DOHH2 (cell line): ENCODE data around the gene MYO5A.

ENCODE experiments used
- EZH2phosphoT487 ChIP-seq: fragments of 200-600 bp; sonication (generic); IDR thresholded peaks from 2 replicates; pipeline ENCODE4 v1.6.1; 2017; ENCODE audit warnings: borderline replicate concordance, mild to moderate bottlenecking, antibody characterized with exemption, low read length, moderate library complexity, mixed read lengths
- TF ChIP-seq, protein P1 (sequence below): fragments of 200-600 bp; sonication (generic); IDR thresholded peaks from one replicate; pipeline ENCODE4 v1.5.1; 2014; ENCODE audit warnings: antibody characterized with exemption, mild to moderate bottlenecking, low read depth, low read length; ENCODE audit not compliant: poor library complexity, severe bottlenecking

DNA sequence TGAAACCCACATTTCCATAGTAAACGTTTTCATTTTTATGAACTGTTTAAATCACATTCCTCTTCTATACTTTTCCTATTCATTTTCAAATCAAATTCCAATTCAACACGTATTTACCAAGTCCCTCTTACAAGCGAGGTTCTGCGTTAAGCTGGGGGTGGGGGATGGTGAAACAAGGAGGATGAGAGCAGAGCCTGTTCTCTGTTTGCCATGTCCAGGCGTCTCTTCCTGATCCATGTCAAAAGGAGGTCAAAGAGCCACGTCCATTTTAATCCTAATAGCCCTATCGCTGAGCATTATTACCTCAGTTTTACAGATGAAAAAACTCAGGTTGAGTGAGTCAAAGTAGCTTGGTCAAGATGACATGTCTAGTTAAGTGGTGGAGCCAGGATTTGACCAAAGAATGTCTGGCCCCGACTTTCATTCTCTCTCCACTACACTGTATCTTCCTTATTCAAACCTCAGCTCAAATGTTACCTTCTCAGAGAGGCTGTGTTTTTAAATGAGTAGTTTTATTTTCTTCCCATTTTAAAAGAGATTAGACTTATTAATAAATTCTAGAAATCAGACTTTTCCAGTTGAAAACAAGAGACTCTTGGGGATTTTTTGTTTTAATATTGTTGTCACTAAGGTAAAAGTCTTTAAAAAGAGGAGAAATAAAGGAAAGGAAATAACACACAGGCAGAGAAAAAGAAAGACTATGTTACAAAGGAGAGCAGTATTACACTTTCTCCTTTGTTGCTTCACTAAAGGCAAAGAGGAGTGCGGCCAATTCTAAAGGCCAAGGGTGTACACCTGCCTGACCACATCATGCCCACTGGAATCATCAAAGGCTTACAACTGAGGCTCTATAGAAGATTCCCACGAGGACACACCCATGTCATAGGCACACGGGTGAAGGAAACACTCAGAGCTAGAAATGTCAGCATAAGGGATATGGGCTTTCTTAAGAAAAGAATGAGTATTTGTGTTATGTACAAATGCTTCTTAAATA is 42.4 kb downstream of the MYO5A start:
- TF ChIP-seq, protein P1, sequence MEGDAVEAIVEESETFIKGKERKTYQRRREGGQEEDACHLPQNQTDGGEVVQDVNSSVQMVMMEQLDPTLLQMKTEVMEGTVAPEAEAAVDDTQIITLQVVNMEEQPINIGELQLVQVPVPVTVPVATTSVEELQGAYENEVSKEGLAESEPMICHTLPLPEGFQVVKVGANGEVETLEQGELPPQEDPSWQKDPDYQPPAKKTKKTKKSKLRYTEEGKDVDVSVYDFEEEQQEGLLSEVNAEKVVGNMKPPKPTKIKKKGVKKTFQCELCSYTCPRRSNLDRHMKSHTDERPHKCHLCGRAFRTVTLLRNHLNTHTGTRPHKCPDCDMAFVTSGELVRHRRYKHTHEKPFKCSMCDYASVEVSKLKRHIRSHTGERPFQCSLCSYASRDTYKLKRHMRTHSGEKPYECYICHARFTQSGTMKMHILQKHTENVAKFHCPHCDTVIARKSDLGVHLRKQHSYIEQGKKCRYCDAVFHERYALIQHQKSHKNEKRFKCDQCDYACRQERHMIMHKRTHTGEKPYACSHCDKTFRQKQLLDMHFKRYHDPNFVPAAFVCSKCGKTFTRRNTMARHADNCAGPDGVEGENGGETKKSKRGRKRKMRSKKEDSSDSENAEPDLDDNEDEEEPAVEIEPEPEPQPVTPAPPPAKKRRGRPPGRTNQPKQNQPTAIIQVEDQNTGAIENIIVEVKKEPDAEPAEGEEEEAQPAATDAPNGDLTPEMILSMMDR, result no peak
- no peak for TF ChIP-seq EZH2phosphoT487
